ENCODE measurements around the gene LRRFIP1. TPM values are rescaled to one million over a fixed set of nuclear protein-coding genes. Genes with fewer than 3 reads are reported as not detected.

LRRFIP1 gene
- total RNA-seq, 4 donors from 2014 or later: 98.5 to 147 (median 122) TPM

DNA sequence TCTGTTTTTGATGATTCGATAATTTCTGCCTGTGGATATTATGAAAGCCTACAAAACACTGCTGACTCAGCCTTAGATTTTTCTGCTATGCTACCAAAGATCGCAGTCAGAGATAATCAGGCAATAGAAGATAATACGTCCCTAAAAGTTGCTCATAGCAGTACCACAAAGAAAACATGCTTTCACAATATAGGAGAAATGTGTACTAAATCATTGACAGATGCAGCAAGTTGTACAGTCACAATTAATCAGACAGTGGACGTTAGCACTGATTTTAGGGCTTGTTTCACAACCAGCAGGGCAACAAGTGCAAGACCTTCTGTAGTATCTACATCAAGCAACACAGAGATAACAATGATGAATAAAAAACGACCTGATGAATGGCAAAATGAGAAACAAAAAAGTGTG lies 190.7 kb downstream of the LRRFIP1 start:
- no peaks in the 10 kb centered on the region for H3K36me3 ChIP-seq
- WGBS, 2 donors (ENCODE audit: low coverage in 1 of 2): 8 to 62% methylated on average over 2 to 5 of the region's 5 CpGs
- no peaks in the 10 kb centered on the region for H3K4me1 ChIP-seq
- TF ChIP-seq EP300 (IDR thresholded peaks at IDR 0.05; ENCODE audit: low read depth): no peak
- TF ChIP-seq POLR2A (IDR thresholded peaks at IDR 0.05): no peak
- TF ChIP-seq POLR2AphosphoS5 (IDR thresholded peaks at IDR 0.05): no peak
- TF ChIP-seq, protein P1, sequence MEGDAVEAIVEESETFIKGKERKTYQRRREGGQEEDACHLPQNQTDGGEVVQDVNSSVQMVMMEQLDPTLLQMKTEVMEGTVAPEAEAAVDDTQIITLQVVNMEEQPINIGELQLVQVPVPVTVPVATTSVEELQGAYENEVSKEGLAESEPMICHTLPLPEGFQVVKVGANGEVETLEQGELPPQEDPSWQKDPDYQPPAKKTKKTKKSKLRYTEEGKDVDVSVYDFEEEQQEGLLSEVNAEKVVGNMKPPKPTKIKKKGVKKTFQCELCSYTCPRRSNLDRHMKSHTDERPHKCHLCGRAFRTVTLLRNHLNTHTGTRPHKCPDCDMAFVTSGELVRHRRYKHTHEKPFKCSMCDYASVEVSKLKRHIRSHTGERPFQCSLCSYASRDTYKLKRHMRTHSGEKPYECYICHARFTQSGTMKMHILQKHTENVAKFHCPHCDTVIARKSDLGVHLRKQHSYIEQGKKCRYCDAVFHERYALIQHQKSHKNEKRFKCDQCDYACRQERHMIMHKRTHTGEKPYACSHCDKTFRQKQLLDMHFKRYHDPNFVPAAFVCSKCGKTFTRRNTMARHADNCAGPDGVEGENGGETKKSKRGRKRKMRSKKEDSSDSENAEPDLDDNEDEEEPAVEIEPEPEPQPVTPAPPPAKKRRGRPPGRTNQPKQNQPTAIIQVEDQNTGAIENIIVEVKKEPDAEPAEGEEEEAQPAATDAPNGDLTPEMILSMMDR (IDR thresholded peaks at IDR 0.05): no peak
- intact Hi-C loops (cut with DNase I; ENCODE audit: low total_unique reads): no loop called here
- H3K4me3 ChIP-seq: no peak overlapping the region
- H3K27me3 ChIP-seq: no peaks in the 10 kb centered on the region
- in situ Hi-C loops (cut with MboI; ENCODE audit: low pct_ligation_motif_present in 1 of 4, low pct_unique_long_range_greater_than_20kb in 1 of 4, low sequenced_read_pairs in 3 of 4): no loop called here
- H3K9me3 ChIP-seq: no peaks in the 10 kb centered on the region
- DNase-seq: no peak
- H3K27ac ChIP-seq: no peak overlapping the region

DNA sequence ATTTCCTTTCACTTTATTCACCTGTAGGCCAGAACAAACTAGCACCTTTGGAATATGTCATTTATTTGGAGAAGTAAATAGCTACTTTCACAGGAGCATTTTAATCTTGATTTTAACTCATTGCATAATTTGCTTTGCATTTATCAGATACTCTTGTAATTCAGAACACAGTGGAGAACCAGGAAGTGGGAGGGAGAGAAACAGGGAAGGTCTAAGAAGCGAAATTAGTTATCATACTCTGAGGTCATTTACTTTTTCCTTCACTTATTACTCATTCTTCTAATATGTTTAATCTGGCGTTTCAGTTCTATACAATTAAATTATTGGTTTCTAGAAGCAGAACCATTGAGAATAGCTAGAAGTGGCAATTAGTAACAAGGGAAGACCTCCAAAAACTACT lies 191.8 kb downstream of the LRRFIP1 start:
- intact Hi-C loops (cut with DNase I; ENCODE audit: low total_unique reads): no loop called here
- H3K4me1 ChIP-seq: no peaks in the 10 kb centered on the region
- no peak overlapping the region for H3K4me3 ChIP-seq
- no peak for DNase-seq
- in situ Hi-C loops (cut with MboI; ENCODE audit: low pct_ligation_motif_present in 1 of 4, low pct_unique_long_range_greater_than_20kb in 1 of 4, low sequenced_read_pairs in 3 of 4): no loop called here
- H3K27me3 ChIP-seq: no peaks in the 10 kb centered on the region
- H3K27ac ChIP-seq: no peak overlapping the region
- TF ChIP-seq POLR2A (IDR thresholded peaks at IDR 0.05) (no peak), POLR2AphosphoS5 (IDR thresholded peaks at IDR 0.05) (no peak), EP300 (IDR thresholded peaks at IDR 0.05; ENCODE audit: low read depth) (no peak)
- TF ChIP-seq, protein P1 (IDR thresholded peaks at IDR 0.05): no peak
- WGBS, 2 donors (ENCODE audit: low coverage in 1 of 2): 61 to 73% methylated on average over 2 of the region's 2 CpGs
- no peaks in the 10 kb centered on the region for H3K36me3 ChIP-seq
- H3K9me3 ChIP-seq: no peaks in the 10 kb centered on the region

DNA sequence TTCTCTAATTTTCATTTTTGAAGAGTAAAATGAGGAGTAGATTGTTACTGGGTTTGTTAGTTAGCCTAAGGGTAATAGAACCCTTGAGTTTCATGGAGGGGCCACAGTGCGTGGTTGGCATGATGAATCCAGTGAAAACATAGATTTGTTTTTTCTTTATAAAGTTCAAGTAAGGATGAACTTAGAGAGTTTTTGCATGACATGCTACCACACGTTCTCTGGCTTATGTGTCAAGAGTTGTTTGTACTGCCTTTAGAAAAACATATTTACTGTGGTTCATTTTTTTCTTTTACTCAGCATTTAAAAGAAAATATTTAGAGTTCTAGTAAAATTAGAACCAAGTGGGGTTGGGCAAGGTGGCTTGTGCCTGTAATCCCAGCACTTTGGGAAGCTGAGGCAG lies 193.0 kb downstream of the LRRFIP1 start:
- 84 to 85% methylated on average over 2 of the region's 2 CpGs for WGBS, 2 donors (ENCODE audit: low coverage in 1 of 2)
- in situ Hi-C loops (cut with MboI; ENCODE audit: low pct_ligation_motif_present in 1 of 4, low pct_unique_long_range_greater_than_20kb in 1 of 4, low sequenced_read_pairs in 3 of 4): no loop called here
- no peaks in the 10 kb centered on the region for H3K36me3 ChIP-seq
- no peak for TF ChIP-seq EP300 (IDR thresholded peaks at IDR 0.05; ENCODE audit: low read depth)
- TF ChIP-seq POLR2A (IDR thresholded peaks at IDR 0.05): no peak
- TF ChIP-seq POLR2AphosphoS5 (IDR thresholded peaks at IDR 0.05): no peak
- TF ChIP-seq, protein P1 (IDR thresholded peaks at IDR 0.05): no peak
- H3K9me3 ChIP-seq: no peaks in the 10 kb centered on the region
- intact Hi-C loops (cut with DNase I; ENCODE audit: low total_unique reads): no loop called here
- no peaks in the 10 kb centered on the region for H3K4me1 ChIP-seq
- no peak overlapping the region for H3K4me3 ChIP-seq
- no peak overlapping the region for H3K27ac ChIP-seq
- H3K27me3 ChIP-seq: no peaks in the 10 kb centered on the region
- DNase-seq: no peak

DNA sequence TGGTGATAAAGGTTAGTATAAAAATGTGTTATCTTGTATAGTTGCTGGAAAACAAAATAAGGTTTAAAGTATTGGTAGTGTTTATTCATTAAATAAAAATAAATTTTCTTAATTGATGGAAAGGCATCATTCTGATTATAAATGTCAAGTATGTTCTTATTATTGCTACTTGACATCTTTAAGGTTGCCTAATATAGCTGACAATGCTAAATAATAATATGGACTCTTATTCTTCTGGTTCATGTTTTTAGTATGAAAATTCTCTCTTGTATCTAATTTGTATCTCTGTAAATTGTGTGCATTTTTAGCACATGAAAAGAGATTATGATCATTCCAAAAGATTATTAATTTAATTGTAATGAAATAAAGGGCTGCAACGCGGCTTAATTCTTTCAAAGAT lies 196.2 kb downstream of the LRRFIP1 start:
- in situ Hi-C loops (cut with MboI; ENCODE audit: low pct_ligation_motif_present in 1 of 4, low pct_unique_long_range_greater_than_20kb in 1 of 4, low sequenced_read_pairs in 3 of 4) (no loop called here), intact Hi-C loops (cut with DNase I; ENCODE audit: low total_unique reads) (no loop called here)
- no peaks in the 10 kb centered on the region for H3K27me3 ChIP-seq
- no peaks in the 10 kb centered on the region for H3K4me1 ChIP-seq
- H3K36me3 ChIP-seq: no peaks in the 10 kb centered on the region
- H3K27ac ChIP-seq: no peak overlapping the region
- 92 to 93% methylated on average over 2 of the region's 2 CpGs for WGBS, 2 donors (ENCODE audit: low coverage in 1 of 2)
- no peak overlapping the region for H3K4me3 ChIP-seq
- H3K9me3 ChIP-seq: no peaks in the 10 kb centered on the region
- DNase-seq: no peak
- TF ChIP-seq, protein P1 (IDR thresholded peaks at IDR 0.05): no peak
- TF ChIP-seq POLR2A (IDR thresholded peaks at IDR 0.05) (no peak), POLR2AphosphoS5 (IDR thresholded peaks at IDR 0.05) (no peak), EP300 (IDR thresholded peaks at IDR 0.05; ENCODE audit: low read depth) (no peak)
